K562 (cell line): ENCODE data around the gene ZNF554. TPM values are rescaled to one million over a fixed set of nuclear protein-coding genes. Genes with fewer than 3 reads are reported as not detected.

ENCODE experiments used
- AFF1 ChIP-seq, 2 experiments: fragments of 450-650 bp; IDR thresholded peaks; 2 replicates each; pipeline ENCODE4 v1.6.1; 2018; ENCODE audit warnings: mild to moderate bottlenecking in 2 of 2, low read depth in 1 of 2; ENCODE audit not compliant: partially characterized antibody in 2 of 2
- CGGBP1 ChIP-seq: fragments of 250-450 bp; sonication (Bioruptor Pico); IDR thresholded peaks from 2 replicates; pipeline ENCODE4 v1.9.0; 2021; ENCODE audit warnings: mild to moderate bottlenecking
- E2F4 ChIP-seq: sonication (generic); formaldehyde crosslinking; IDR thresholded peaks from 2 replicates; pipeline ENCODE4 v1.8.0; 2022; ENCODE audit warnings: mild to moderate bottlenecking, low read depth, missing genetic modification reagents
- GMEB1 ChIP-seq: fragments of 250-450 bp; sonication (Bioruptor Pico); IDR thresholded peaks from 2 replicates; pipeline ENCODE4 v1.4.0; 2020; ENCODE audit warnings: mild to moderate bottlenecking
- KDM2B ChIP-seq: fragments of 250-450 bp; sonication (Bioruptor Pico); IDR thresholded peaks from 2 replicates; pipeline ENCODE4 v1.8.0; 2021; ENCODE audit warnings: mild to moderate bottlenecking, moderate library complexity
- MEIS2 ChIP-seq: fragments of 450-650 bp; IDR thresholded peaks from 2 replicates; pipeline ENCODE4 v1.6.1; 2014; ENCODE audit warnings: mild to moderate bottlenecking; ENCODE audit not compliant: partially characterized antibody
- NCOR1 ChIP-seq: fragments of 450-650 bp; IDR thresholded peaks from 2 replicates; pipeline ENCODE4 v1.6.1; 2016; ENCODE audit warnings: mild to moderate bottlenecking, moderate library complexity
- NFE2 ChIP-seq: IDR thresholded peaks from 2 replicates; pipeline ENCODE4 v1.6.1; 2014; ENCODE audit warnings: antibody characterized with exemption, low read depth
- RAD51 ChIP-seq: fragments of 450-650 bp; IDR thresholded peaks from 2 replicates; pipeline ENCODE4 v1.7.1; 2016; ENCODE audit warnings: low read depth, mild to moderate bottlenecking, borderline replicate concordance
- SIN3B ChIP-seq: fragments of 450-650 bp; IDR thresholded peaks from 2 replicates; pipeline ENCODE4 v1.6.1; 2017; ENCODE audit warnings: low read depth, mild to moderate bottlenecking, moderate library complexity
- SIX5 ChIP-seq, 2 experiments: IDR thresholded peaks; 2 replicates each; pipeline ENCODE4 v1.6.1; 2011; ENCODE audit warnings: low read length in 2 of 2, borderline replicate concordance in 1 of 2, low read depth in 1 of 2, mild to moderate bottlenecking in 1 of 2, moderate library complexity in 1 of 2; ENCODE audit not compliant: insufficient read depth in 1 of 2
- SLC30A9 ChIP-seq: fragments of 250-450 bp; sonication (Bioruptor Pico); IDR thresholded peaks from 2 replicates; pipeline ENCODE4 v1.8.0; 2022; ENCODE audit warnings: mild to moderate bottlenecking, moderate library complexity
- SRF ChIP-seq, 2 experiments: fragments of 250-450, 450-650 bp in 1 of 2; sonication (Bioruptor Pico) in 1 of 2; sonication (generic) in 1 of 2; formaldehyde crosslinking; IDR thresholded peaks; 2 replicates each; pipeline versions ENCODE4 v1.5.0 to v1.5.1; 2020 to 2022; ENCODE audit warnings: mild to moderate bottlenecking in 1 of 2, missing genetic modification reagents in 1 of 2
- TAL1 ChIP-seq: fragments of 450-650 bp; IDR thresholded peaks from 2 replicates; pipeline ENCODE4 v1.6.1; 2016; ENCODE audit warnings: mild to moderate bottlenecking
- TEAD1 ChIP-seq, 2 experiments: fragments of 450-650 bp in 1 of 2; sonication (generic) in 1 of 2; formaldehyde crosslinking; IDR thresholded peaks; 2 replicates each; pipeline versions ENCODE4 v1.4.0 to v1.8.0; 2020 to 2022; ENCODE audit warnings: mild to moderate bottlenecking in 2 of 2, missing genetic modification reagents in 1 of 2
- U2AF1 ChIP-seq: fragments of 200-400 bp; formaldehyde crosslinking; optimal IDR thresholded peaks from 2 replicates; pipeline ENCODE3; 2017; ENCODE audit warnings: mild to moderate bottlenecking, low read depth, low read length, moderate library complexity
- XRCC5 ChIP-seq: fragments of 200-400 bp; formaldehyde crosslinking; IDR thresholded peaks from 2 replicates; pipeline ENCODE4 v1.6.1; 2017; ENCODE audit warnings: low read depth, mild to moderate bottlenecking, low read length
- ZBTB2 ChIP-seq: fragments of 450-650 bp; IDR thresholded peaks from 2 replicates; pipeline ENCODE4 v1.6.1; 2016; ENCODE audit warnings: antibody characterized with exemption
- ZNF143 ChIP-seq: sonication (generic); formaldehyde crosslinking; IDR thresholded peaks from 2 replicates; pipeline ENCODE4 v1.9.0; 2022; ENCODE audit warnings: mild to moderate bottlenecking, missing genetic modification reagents
- ZNF561 ChIP-seq: fragments of 450-650 bp; formaldehyde crosslinking; conservative IDR thresholded peaks from 2 replicates; pipeline ENCODE4 v1.4.0; 2020; ENCODE audit warnings: mild to moderate bottlenecking, moderate library complexity
- polyA plus RNA-seq, 8 experiments: library from polyadenylated mRNA; depleted of rRNA in 4 of 8; stranded (reverse) in 5 of 8; unstranded in 3 of 8; fragments of >200 nt; fragmentation: Nextera tagmentation in 2 of 8; fragmentation: Illumina TruSeq in 1 of 8; extraction: Ambion mirVana in 2 of 8; extraction: Trizol in 1 of 8; gene quantifications; 2 replicates each; pipeline versions ENCODE4 v1.2.1 to v1.2.3, GENCODE V29; 2011 to 2014; ENCODE audit warnings: inconsistent platforms in 1 of 8, missing spikeins in 1 of 8
- total RNA-seq, 7 experiments: library from RNA; depleted of rRNA in 6 of 7; stranded (reverse); fragments of >200 nt in 6 of 7; fragmentation: Illumina TruSeq in 2 of 7; extraction: Trizol in 2 of 7; gene quantifications; 2 replicates each; pipeline versions ENCODE4 v1.2.1 to v1.2.3, GENCODE V29; 2011 to 2021; ENCODE audit warnings: low replicate concordance in 1 of 7

Gene ZNF554
- total and polyA plus RNA-seq, 9 of the 15 experiments (the other 6 are each of a cell fraction or from before 2014, with no cell fraction given) = 0.07 to 1.8 (median 1.1) TPM

- TF ChIP-seq AFF1 (IDR thresholded peaks at IDR 0.05; ENCODE audit: low read depth in 1 of 2, partially characterized antibody in 2 of 2) = peak in 1 of 2 experiments; percentile 83
- TF ChIP-seq U2AF1 = peak; percentile 76
- peak; percentile 75 for TF ChIP-seq SIN3B
- no peak for TF ChIP-seq TAL1
- TF ChIP-seq TEAD1 (CRISPR knock-in tag; IDR thresholded peaks at IDR 0.05) = peak; percentile 47 to 64; a peak in 3 of 4 replicates
- TF ChIP-seq NCOR1 = no peak
- no peak for TF ChIP-seq ZNF561 (CRISPR knock-in tag)
- TF ChIP-seq ZBTB2 = peak; percentile 94
- TF ChIP-seq CGGBP1 (CRISPR knock-in tag) = no peak
- TF ChIP-seq GMEB1 (CRISPR knock-in tag) = peak; percentile 91
- TF ChIP-seq SLC30A9 (CRISPR knock-in tag) = no peak
- peak; percentile 95 for TF ChIP-seq ZNF143 (CRISPR knock-in tag)
- 0 out of 2 replicates have a peak, but pooled peaks have one; percentile 56 for TF ChIP-seq KDM2B
- no peak for TF ChIP-seq NFE2
- no peak for TF ChIP-seq RAD51
- peak; percentile 94 to 98 for TF ChIP-seq SIX5 (IDR thresholded peaks at IDR 0.05; ENCODE audit: borderline replicate concordance in 1 of 2, insufficient read depth in 1 of 2, low read depth in 1 of 2, low read length in 2 of 2)
- peak; percentile 84 for TF ChIP-seq MEIS2
- TF ChIP-seq XRCC5 = peak; percentile 97
- peak in 1 of 2 experiments; percentile 79; a peak in 1 of 4 replicates for TF ChIP-seq SRF (CRISPR knock-in tag; IDR thresholded peaks at IDR 0.05)
- TF ChIP-seq E2F4 (CRISPR knock-in tag) = peak; percentile 32; the same call in 1 of the 2 replicates
Measured at GRCh38 chr19:2819540-2820111, at the start of gene ZNF554 (continued).
